ENCODE data around the gene RALBP1.

RALBP1 gene

GRCh38 chr18:9507565-9508088, 32.3 kb downstream of the RALBP1 start:
- TF ChIP-seq CTCF (IDR thresholded peaks at IDR 0.05; ENCODE audit: low read depth, low read length, missing control alignments) = no peak
- in situ Hi-C loops (cut with HindIII; ENCODE audit: low sequenced_read_pairs) = no loop called here
- no peak overlapping the region for H3K4me3 ChIP-seq (ENCODE audit: low read depth, low read length)
- DNase-seq (ENCODE audit: low read depth) = no peak

- TF ChIP-seq CTCF (IDR thresholded peaks at IDR 0.05; ENCODE audit: low read depth, low read length, missing control alignments) = no peak
- H3K4me3 ChIP-seq (ENCODE audit: low read depth, low read length) = no peak overlapping the region
- in situ Hi-C loops (cut with HindIII; ENCODE audit: low sequenced_read_pairs) = no loop called here
- DNase-seq (ENCODE audit: low read depth) = no peak
Observed at GRCh38 chr18:9508446-9509025, 33.2 kb downstream of the RALBP1 start.

DNA sequence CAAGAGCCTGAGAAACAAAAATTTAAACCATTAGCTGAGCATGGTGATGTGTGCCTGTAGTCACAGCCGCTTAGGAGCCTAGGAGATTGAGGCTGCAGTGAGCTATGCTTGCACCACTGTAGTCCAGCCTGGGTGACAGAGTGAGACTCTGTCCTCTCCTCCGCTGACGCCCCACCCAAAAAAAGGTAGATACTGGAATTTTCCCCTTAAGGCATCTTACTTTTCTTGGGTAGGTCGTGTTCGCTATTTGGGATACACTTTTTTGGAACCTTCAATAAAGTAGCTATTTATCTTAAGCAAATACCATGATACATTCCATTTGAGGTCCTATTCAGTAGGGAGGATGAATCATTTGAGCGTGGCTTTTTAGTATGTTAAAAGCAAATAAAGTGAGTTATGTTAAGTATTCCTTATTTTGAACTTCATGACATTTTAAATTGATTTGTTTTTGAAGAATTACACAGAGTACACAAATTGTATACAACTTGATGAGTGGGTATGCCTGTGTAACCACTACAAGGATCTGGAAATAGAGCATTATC, 38.7 kb downstream of the RALBP1 start:
- H3K4me3 ChIP-seq (ENCODE audit: low read depth, low read length) = no peak overlapping the region
- TF ChIP-seq CTCF (IDR thresholded peaks at IDR 0.05; ENCODE audit: low read depth, low read length, missing control alignments) = no peak
- in situ Hi-C loops (cut with HindIII; ENCODE audit: low sequenced_read_pairs) = no loop called here
- peak; percentile 34 for DNase-seq (ENCODE audit: low read depth)

GRCh38 chr18:9516437-9517064, 41.2 kb downstream of the RALBP1 start:
- peak; percentile 81 for TF ChIP-seq CTCF (IDR thresholded peaks at IDR 0.05; ENCODE audit: low read depth, low read length, missing control alignments)
- H3K4me3 ChIP-seq (ENCODE audit: low read depth, low read length) = no peak overlapping the region
- in situ Hi-C loops (cut with HindIII; ENCODE audit: low sequenced_read_pairs) = no loop called here
- DNase-seq (ENCODE audit: low read depth) = peak; percentile 26

DNA sequence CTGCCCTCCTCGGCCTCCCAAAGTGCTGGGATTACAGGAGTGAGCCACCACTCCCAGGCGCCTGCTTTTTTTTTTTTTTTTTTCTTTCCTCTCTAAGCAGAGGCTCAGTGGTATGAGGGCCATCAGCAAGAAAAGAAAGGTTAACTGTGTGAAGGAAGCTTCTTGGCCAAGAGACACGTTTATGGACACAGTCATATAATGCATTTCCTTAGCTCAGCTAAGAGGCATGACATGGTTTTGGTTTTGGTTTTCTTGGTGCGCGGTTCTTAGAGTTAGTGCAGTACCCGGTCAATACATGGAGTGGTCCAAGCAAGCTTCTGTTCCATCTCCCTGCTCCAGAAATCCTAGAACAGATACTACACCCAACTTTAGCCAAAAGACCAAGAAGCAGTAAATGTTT, 42.6 kb downstream of the RALBP1 start:
- H3K4me3 ChIP-seq (ENCODE audit: low read depth, low read length) = no peak overlapping the region
- no peak for DNase-seq (ENCODE audit: low read depth)
- in situ Hi-C loops (cut with HindIII; ENCODE audit: low sequenced_read_pairs) = no loop called here
- TF ChIP-seq CTCF (IDR thresholded peaks at IDR 0.05; ENCODE audit: low read depth, low read length, missing control alignments) = no peak

DNA sequence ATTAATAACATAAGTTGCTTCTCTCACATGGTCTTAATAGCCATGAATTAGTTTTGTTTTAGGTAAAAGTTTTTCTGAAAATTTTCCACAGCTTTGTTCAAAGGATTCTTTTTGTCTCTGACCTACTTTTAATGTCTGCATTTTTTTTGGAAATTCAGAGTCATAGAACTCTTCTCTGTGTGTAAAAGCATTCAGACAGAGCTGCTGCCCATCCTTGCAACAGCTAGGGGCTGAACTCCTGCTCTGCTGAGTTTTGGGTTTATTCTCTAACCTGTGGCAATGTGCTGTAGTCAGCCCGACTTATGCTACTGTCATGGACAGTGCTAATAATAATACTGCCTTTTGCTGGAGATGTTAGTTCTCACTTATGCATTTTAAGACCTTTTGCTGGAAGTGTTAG, 44.1 kb downstream of the RALBP1 start:
- no peak for TF ChIP-seq CTCF (IDR thresholded peaks at IDR 0.05; ENCODE audit: low read depth, low read length, missing control alignments)
- in situ Hi-C loops (cut with HindIII; ENCODE audit: low sequenced_read_pairs) = no loop called here
- H3K4me3 ChIP-seq (ENCODE audit: low read depth, low read length) = no peak overlapping the region
- DNase-seq (ENCODE audit: low read depth) = no peak

Data from astrocyte of the cerebellum (primary cell).